GM12878 (cell line): ENCODE data around the gene FHOD3. TPM values are rescaled to one million over a fixed set of nuclear protein-coding genes. Genes with fewer than 3 reads are reported as not detected.

Source experiments
- ATAC-seq: fragments of 200-7000 bp; cut with Tn5 transposase; 3 replicates; pipeline ENCODE4 v1.9.1; 2020; ENCODE audit warnings: mild to moderate bottlenecking, moderate library complexity
- BruUV-seq: library from RNA; stranded (reverse); fragments of 400-500 nt; replicated peaks from 2 replicates; lab custom pipeline; 2021; lab: Mats Ljungman, UMichigan
- CTCF ChIA-PET: fragments of 300-600 bp; sonication (Branson Sonifier 250); formaldehyde crosslinking; extraction: SDS; loops from one replicate; lab custom pipeline; 2021; ENCODE audit warnings: inconsistent platforms; lab: Yijun Ruan, JAX
- POLR2A ChIA-PET: fragments of 350-600 bp; formaldehyde crosslinking; extraction: SDS; loops from one replicate; lab custom pipeline; 2021; ENCODE audit warnings: inconsistent platforms; lab: Charles Lee
- RAD21 ChIA-PET: fragments of 300-600 bp; sonication (Branson Sonifier 250); formaldehyde crosslinking; loops from one replicate; lab custom pipeline; 2023; ENCODE audit warnings: antibody characterized with exemption; ENCODE audit not compliant: unreplicated experiment; lab: Charles Lee
- SMC1A ChIA-PET: fragments of 300-600 bp; sonication (Branson Sonifier 250); formaldehyde crosslinking; loops from one replicate; lab custom pipeline; 2023; ENCODE audit not compliant: unreplicated experiment, uncharacterized antibody; lab: Charles Lee
- DNase-seq: peaks from one replicate; pipeline ENCODE4 v3.0.0-alpha.2; 2011; ENCODE audit warnings: low read depth, low spot score
- FAIRE-seq: peaks from 3 replicates; lab custom pipeline; 2011; peaks lifted over from hg19 to GRCh38; lab: Jason Lieb, UNC
- H2AFZ ChIP-seq: 2 replicates; pipeline ENCODE4 v1.6.0; 2011; ENCODE audit warnings: low read depth, low read length, control low read depth; ENCODE audit not compliant: control insufficient read depth
- H3K27ac ChIP-seq: 2 replicates; pipeline ENCODE4 v1.5.1; 2011; ENCODE audit warnings: control low read depth; ENCODE audit not compliant: control insufficient read depth, insufficient read depth
- H3K27me3 ChIP-seq, 2 experiments: replicated peaks in 1 of 2; 2 replicates each; pipeline versions ENCODE4 v1.6.0 to v1.6.1; 2011; ENCODE audit warnings: low read length in 1 of 2; ENCODE audit not compliant: control insufficient read depth in 2 of 2, insufficient read depth in 2 of 2
- H3K36me3 ChIP-seq, 2 experiments: 2 replicates each; pipeline ENCODE4 v1.5.1; 2011; ENCODE audit warnings: low read length in 1 of 2; ENCODE audit not compliant: control insufficient read depth in 2 of 2, insufficient read depth in 2 of 2
- H3K4me1 ChIP-seq: 2 replicates; pipeline ENCODE4 v1.6.1; 2011; ENCODE audit warnings: mild to moderate bottlenecking, low read length, moderate library complexity, mixed read lengths; ENCODE audit not compliant: control insufficient read depth, insufficient read depth
- H3K4me2 ChIP-seq: 2 replicates; pipeline ENCODE4 v1.6.0; 2011; ENCODE audit warnings: control low read depth; ENCODE audit not compliant: control insufficient read depth, insufficient read depth
- H3K4me3 ChIP-seq: fragments of 200-600 bp; sonication (generic); 2 replicates; pipeline ENCODE4 v1.5.1; 2016
- H3K79me2 ChIP-seq: 2 replicates; pipeline ENCODE4 v1.6.0; 2011; ENCODE audit warnings: low read length; ENCODE audit not compliant: control insufficient read depth, insufficient read depth
- H3K9ac ChIP-seq: 2 replicates; pipeline ENCODE4 v1.8.0; 2011; ENCODE audit warnings: low read length, control low read depth, mixed read lengths; ENCODE audit not compliant: control insufficient read depth, insufficient read depth
- H3K9me3 ChIP-seq: replicated peaks from 3 replicates; pipeline ENCODE4 v1.5.1; 2011; ENCODE audit warnings: mild to moderate bottlenecking, low read length; ENCODE audit not compliant: control insufficient read depth, insufficient read depth
- H4K20me1 ChIP-seq: 2 replicates; pipeline ENCODE4 v1.6.0; 2011; ENCODE audit not compliant: control insufficient read depth, insufficient read depth
- E4F1 ChIP-seq: fragments of 450-650 bp; IDR thresholded peaks from 2 replicates; pipeline ENCODE4 v1.6.1; 2018; ENCODE audit warnings: borderline replicate concordance, mild to moderate bottlenecking; ENCODE audit not compliant: partially characterized antibody
- EGR1 ChIP-seq, 2 experiments: IDR thresholded peaks; 1 replicate in 1 of 2; 2 replicates in 1 of 2; pipeline ENCODE4 v1.6.1; 2011 to 2012; ENCODE audit warnings: low read depth in 2 of 2, low read length in 2 of 2, borderline replicate concordance in 1 of 2, mild to moderate bottlenecking in 1 of 2, moderate library complexity in 1 of 2
- HDAC2 ChIP-seq: fragments of 200-600 bp; sonication (generic); IDR thresholded peaks from 2 replicates; pipeline ENCODE4 v1.6.1; 2017
- JUND ChIP-seq: IDR thresholded peaks from 2 replicates; pipeline ENCODE4 v1.6.1; 2012; ENCODE audit warnings: low read depth, mild to moderate bottlenecking, low read length, improper control_type of control experiment, moderate library complexity
- WGBS: methylation state at CpG from one replicate; pipeline ENCODE4 v1.1.6; 2016; ENCODE audit warnings: low lambda C conversion rate; ENCODE audit not compliant: insufficient replicate concordance, insufficient coverage; ENCODE audit errors: missing lambda C conversion rate; 5-methylcytosine and 5-hydroxymethylcytosine counted together
- in situ Hi-C: fragments of 300-500 bp; cut with MboI; formaldehyde crosslinking; loops from 9 replicates; pipeline ENCODE4 v1.14.3; 2018; ENCODE audit warnings: mixed read lengths
- intact Hi-C: fragments of 100-400 bp; cut with micrococcal nuclease; formaldehyde crosslinking; loops from one replicate; pipeline ENCODE4 v1.14.2; 2022; ENCODE audit not compliant: unreplicated experiment
- polyA plus RNA-seq, 11 experiments: library from polyadenylated mRNA; depleted of rRNA in 4 of 11; unstranded in 6 of 11; stranded (reverse) in 5 of 11; fragments of >200 nt; fragmentation: Nextera tagmentation in 4 of 11; fragmentation: Illumina TruSeq in 1 of 11; extraction: Ambion mirVana in 4 of 11; extraction: Trizol in 1 of 11; gene quantifications; 1 replicate in 1 of 11; 2 replicates in 10 of 11; pipeline versions ENCODE4 v1.2.1 to v1.2.3, GENCODE V29; 2011 to 2016; ENCODE audit warnings: inconsistent platforms in 2 of 11, missing spikeins in 2 of 11, low read depth in 1 of 11
- total RNA-seq, 4 experiments: library from RNA; depleted of rRNA in 3 of 4; stranded (reverse); fragments of >200 nt in 3 of 4; fragmentation: Illumina TruSeq in 1 of 4; extraction: Trizol in 1 of 4; gene quantifications; 2 replicates each; pipeline versions ENCODE4 v1.2.1 to v1.2.3, GENCODE V29; 2013 to 2021
- TF ChIP-seq, protein P1 (sequence below): IDR thresholded peaks from 2 replicates; pipeline ENCODE4 v1.6.1; 2011; ENCODE audit warnings: mild to moderate bottlenecking, low read depth, low read length, moderate library complexity; ENCODE audit not compliant: insufficient replicate concordance
- TF ChIP-seq, protein P2 (sequence below): IDR thresholded peaks from 2 replicates; pipeline ENCODE4 v1.6.1; 2012; ENCODE audit warnings: low read depth, low read length, improper control_type of control experiment

Gene FHOD3
- total and polyA plus RNA-seq, 10 of the 15 experiments (the other 5 are each of a cell fraction or from before 2014, with no cell fraction given) = 0.77 to 26.7 (median 10.4) TPM

DNA sequence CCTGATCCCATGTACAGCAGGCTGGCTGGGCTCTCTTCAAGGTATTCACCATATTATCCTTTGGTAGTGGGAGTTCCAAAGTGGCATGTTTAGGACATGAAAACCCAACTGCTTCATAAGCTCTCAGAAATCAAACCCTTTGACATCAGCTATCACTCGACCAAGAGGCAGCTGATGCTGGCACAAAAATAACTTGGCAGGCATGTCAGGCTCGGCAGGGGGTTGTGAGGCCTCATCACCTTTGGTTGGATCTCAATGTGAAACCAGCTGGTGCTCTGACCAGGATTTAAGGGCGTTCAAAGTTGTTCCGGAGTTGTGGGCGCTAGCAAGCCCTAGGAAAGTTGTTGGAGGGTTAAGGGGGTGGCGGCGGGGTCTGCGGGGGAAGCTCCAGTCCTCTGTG, 171.9 kb downstream of the FHOD3 start (continued):
- no peak for TF ChIP-seq E4F1

DNA sequence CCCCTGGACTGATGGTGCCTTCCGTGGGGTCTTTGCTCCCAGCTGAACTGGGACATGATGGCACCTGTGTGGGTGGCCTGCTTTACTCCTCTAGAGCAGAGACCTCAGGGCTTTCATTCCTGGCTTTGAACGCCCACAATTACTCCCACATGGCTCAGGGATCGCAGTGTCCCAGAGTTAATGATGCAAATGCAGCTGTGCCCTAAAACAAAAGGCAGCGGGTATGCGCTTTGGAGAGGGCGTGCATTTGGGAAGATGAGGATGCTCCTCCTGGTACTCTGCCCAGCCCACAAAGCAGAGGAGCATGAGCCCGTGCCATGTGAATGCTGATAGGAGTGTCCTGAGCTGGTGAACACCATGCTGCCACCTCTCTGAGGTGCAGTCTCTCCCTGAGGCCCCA, 173.4 kb downstream of the FHOD3 start:
- no peaks in the 10 kb centered on the region for H3K36me3 ChIP-seq
- H2AFZ ChIP-seq = no peak overlapping the region
- FAIRE-seq (no peak), ATAC-seq (no peak), DNase-seq (no peak)
- H3K79me2 ChIP-seq = no peaks in the 10 kb centered on the region
- CTCF ChIA-PET = interaction anchor here (2.9 kb wide), 1 partner anchor 15 kb away, joined by 11 read pairs; no protein-coding TSS in a partner anchor
- H3K4me3 ChIP-seq = no peak overlapping the region
- no peaks in the 10 kb centered on the region for H4K20me1 ChIP-seq
- no peak overlapping the region for H3K4me2 ChIP-seq
- H3K4me1 ChIP-seq = peaks cover 9% of the 10 kb centered on the region
- H3K9me3 ChIP-seq = no peaks in the 10 kb centered on the region
- BruUV-seq = no TSS peak
- POLR2A ChIA-PET = interaction anchor here (1.8 kb wide), 1 partner anchor 25 kb away, joined by 5 read pairs; no protein-coding TSS in a partner anchor
- 53% methylated on average over 7 of the region's 7 CpGs for WGBS
- RAD21 ChIA-PET = interaction anchor here (1.3 kb wide), 1 partner anchor 25 kb away, joined by 5 read pairs; no protein-coding TSS in a partner anchor
- intact Hi-C loops (loop anchor here (5.0 kb wide), 1 partner anchor 96 kb away; no protein-coding TSS in a partner anchor), in situ Hi-C loops (no loop called here)
- SMC1A ChIA-PET = interaction anchor here (1.2 to 2.6 kb wide), 3 partner anchors 9 to 39 kb away, joined by 3 to 14 read pairs (median 4); no protein-coding TSS in a partner anchor
- H3K9ac ChIP-seq = no peak overlapping the region
- H3K27me3 ChIP-seq = no peaks in the 10 kb centered on the region
- no peak overlapping the region for H3K27ac ChIP-seq
- no peak for TF ChIP-seq EGR1 (IDR thresholded peaks at IDR 0.05; ENCODE audit: borderline replicate concordance in 1 of 2, low read depth in 2 of 2, low read length in 2 of 2)
- TF ChIP-seq JUND = no peak
- TF ChIP-seq, protein P1, sequence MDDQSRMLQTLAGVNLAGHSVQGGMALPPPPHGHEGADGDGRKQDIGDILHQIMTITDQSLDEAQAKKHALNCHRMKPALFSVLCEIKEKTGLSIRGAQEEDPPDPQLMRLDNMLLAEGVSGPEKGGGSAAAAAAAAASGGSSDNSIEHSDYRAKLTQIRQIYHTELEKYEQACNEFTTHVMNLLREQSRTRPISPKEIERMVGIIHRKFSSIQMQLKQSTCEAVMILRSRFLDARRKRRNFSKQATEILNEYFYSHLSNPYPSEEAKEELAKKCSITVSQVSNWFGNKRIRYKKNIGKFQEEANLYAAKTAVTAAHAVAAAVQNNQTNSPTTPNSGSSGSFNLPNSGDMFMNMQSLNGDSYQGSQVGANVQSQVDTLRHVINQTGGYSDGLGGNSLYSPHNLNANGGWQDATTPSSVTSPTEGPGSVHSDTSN = no peak
- TF ChIP-seq, protein P2, sequence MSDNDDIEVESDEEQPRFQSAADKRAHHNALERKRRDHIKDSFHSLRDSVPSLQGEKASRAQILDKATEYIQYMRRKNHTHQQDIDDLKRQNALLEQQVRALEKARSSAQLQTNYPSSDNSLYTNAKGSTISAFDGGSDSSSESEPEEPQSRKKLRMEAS = no peak
- no peak for TF ChIP-seq HDAC2
